HG03354 (cell line): ENCODE results near the gene SLC25A47.
A peak's percentile ranks its signal among the peaks of the same experiment; 100 is the strongest.

ENCODE experiments used
- ATAC-seq: cut with Tn5 transposase; IDR thresholded peaks from one replicate; pipeline ENCODE4 v1.9.1; 2021; ENCODE audit warnings: mild to moderate bottlenecking; ENCODE audit not compliant: unreplicated experiment, poor library complexity, severe bottlenecking

The SLC25A47 gene

DNA sequence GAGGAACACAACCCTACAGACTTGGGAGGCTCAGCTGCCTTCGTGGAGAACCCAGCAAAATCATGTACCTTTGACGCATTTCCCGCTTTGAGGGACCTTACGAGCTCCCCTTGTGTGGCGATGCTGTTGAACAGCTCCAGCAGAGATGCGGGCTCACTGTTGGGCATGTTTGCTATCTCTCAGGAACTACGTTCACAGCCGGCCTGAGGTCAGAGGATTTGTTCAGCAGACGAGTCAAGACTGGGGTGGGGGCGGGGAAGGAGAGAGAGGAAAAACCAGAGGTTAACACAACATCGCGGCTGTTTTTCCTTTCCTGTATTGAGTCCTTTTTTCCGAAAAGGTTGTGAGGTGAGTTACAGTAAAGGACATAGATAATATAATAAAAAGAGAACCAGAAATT lies 45.9 kb downstream of the SLC25A47 start:
- no peak for ATAC-seq

DNA sequence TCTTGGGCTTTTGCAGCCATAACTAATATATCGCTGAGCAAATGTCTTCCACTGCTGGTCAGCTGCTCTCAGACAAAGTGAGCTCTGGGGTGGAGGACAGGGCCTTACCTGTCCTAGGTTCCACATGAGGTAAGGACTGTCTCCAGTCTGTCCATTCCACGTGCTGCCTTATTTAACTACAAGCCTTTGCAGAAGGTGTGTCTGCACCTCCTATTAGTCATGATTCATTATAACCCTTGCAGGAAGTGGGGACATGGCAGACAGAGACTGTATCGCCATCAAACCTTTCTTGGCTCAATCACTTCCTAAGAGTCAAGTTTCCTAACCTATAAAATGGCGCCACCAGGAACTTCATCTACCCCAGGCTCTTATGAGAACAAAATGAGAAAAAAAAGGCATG lies 46.9 kb downstream of the SLC25A47 start:
- no peak for ATAC-seq

DNA sequence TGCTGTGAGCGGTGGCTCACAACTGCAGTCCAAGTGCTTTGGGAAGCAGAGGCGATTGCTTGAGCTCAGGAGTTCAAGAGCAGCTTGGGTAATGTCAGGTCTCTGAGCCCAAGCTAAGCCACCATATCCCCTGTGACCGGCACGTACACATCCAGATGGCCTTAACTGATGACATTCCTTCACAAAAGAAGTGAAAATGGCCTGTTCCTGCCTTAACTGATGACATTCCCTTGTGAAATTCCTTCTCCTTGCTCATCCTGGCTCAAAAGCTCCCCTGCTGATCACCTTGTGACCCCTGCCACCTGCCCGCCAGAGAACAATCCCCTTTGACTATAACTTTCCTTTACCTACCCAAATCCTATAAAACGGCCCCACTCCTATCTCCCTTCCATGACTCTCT lies 48.6 kb downstream of the SLC25A47 start:
- ATAC-seq = no peak

DNA sequence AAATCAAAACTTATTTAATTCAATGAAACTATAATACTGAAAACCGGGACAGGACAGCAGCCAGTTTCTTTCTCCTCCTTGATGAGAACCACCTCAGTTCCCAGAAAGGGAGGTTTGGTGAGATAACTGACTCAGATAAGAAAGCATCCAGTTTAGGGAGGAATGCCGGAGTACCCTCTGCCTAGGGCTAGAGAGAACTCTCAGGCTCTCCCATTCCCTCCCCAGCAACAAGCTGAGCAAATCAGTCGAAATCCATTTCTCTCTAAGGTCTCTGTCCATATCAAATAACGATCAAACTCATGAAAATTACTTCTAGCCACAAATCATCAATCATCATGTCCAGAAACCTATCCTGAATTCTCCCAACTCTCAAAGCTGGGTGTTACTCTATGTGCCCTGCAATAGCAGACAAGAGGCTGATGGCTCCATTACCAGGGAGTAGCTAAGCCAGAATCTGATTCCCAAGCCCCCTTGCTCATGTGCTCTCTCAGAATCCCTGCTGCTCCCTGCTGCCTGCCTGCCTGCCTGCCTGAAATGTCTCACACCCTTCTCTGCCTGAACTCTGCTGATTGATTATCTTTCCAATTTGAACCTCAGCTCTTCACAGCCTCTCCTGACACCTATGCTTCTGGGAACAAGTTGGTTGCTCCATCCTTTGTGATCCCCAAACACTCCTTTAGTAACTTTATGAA lies 49.4 kb downstream of the SLC25A47 start:
- no peak for ATAC-seq

DNA sequence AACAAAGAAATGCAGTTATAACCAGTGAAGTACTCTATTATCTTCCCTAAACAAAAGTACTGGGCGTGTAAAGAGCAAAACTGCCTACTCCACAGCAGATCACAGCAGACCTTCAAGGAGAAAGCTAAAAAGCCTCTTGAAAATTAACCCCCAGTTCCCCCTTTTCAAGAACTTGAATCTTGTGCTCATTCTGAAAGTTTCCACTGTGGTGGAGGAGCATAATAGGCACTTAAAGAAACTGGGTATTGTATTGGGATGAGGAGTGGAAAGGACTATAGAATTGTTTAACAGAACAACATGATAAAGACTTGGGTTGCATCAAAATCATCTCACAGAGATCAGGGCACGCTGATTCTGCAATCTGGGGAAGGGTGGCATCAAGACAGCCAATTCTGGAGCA lies 51.1 kb downstream of the SLC25A47 start:
- no peak for ATAC-seq

DNA sequence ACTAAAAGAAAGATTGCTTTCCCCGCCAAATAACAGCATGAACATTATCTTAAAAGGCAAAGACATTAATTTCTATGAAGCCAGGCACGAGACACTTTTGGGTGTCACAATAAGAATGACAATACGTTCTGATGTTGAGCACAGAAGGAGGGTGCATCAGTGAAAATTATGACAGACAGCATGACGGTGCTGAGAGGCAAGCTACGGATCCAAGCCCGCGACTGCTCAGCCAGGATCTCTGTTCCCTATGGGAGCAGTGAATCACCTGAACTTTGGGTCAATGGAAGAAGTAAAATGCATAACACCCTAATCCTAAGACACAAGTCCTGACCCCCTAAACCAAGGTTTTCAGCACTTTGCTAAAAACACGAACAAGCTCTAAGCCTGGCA lies 51.7 kb downstream of the SLC25A47 start:
- ATAC-seq = no peak

DNA sequence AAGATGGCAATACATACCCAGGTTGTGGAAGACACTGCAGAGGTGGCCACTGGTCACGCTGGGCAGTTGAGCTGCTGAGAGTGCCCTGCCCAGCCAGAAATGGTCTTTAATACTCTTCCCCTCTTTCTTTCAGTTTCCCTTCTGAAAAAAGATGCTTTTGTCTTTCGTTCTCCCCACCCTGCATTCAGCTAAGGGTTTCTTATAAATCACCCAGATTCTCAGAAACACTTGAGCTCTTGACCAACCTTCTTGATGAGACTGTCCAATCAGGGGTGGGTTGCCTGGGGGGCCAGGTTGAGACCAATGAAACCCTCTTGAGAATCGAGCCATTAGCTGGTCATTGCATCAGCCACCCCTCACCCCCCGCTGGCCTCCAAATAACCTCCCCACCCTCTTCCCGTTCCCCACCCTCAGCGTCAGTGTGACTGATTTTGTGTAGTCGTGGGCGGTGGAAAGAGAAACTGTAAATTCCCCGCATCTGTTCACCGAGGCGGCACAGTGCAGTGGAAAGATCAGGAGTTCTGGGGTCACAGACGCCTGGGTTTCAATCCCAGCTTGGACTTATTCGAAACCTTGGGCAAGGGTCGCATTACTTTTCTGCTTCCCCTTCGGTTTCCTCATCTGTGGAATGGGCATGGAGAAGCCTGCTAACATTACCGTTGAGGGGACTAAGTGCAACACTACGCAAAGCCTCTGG lies 52.3 kb downstream of the SLC25A47 start:
- ATAC-seq = peak; percentile 35

DNA sequence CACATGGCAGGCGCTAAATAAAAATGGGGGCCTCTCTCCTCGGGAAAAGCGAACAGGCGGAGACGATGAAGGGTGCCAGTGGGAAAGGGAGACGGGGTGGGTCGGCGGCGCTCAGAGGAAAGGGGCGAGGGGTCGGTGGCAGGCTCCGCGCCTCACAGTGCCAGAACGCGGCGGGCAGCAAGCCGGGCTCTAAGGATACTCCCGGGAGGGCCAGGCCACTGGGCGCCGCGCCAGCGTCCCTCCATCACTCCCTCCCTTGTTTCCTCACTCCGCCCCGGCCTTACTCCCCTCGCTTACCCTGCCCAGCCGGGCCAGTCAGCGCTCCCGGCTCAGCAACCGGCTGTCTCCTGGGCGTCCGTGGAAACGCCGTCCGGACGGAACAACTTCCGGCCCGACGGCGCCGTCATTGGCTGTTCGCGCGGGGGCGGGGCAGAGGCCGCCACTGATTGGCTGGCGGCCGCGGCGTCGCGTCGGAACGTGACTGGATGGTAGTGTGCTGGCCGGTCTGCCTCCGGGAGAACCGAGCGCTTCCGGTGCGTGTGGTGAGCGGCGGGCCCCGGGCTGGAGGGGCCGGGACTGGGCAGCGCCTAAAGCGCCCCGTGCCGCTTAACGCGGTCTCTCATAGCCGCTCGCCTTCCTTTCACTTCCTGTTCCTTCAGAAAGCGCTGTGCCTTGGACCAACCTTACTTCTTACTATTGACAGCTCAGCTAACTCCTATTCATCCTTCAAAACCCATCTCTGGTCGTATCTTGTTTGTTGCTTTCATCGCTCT lies 53.0 kb downstream of the SLC25A47 start, which contains the start of gene WDR25:
Gene WDR25, plus strand, starts transcription at position 523 of the 773 bp plus-strand sequence.
- peak; percentile 84 for ATAC-seq

DNA sequence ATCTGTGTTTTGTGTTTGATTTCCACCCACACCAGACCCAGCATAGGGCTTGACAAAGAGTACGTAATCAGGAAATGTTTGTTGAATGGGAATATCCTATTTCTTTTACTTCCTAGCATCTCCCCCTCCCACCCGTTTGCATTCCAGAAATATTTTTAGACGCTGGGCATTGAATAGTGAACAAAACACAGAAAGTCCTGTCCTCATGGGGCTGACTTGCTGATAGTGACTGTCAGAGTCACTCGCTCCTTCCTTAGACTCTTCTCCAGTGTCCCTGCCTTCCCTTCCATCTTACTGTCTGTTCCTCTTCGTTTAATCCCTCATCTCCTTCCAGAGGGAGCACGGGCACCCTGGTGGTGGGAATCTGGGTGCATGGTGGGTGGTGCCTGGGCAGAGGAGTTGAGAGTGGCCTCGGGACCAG lies 53.6 kb downstream of the SLC25A47 start:
- ATAC-seq = no peak
